HepG2 (cell line): Measurements from ENCODE around the gene LGALS3. TPM values are rescaled to one million over a fixed set of nuclear protein-coding genes. Genes with fewer than 3 reads are reported as not detected.

ENCODE experiments used
- ARID5B ChIP-seq: IDR thresholded peaks from 2 replicates; pipeline ENCODE4 v1.4.0; 2020; ENCODE audit warnings: mild to moderate bottlenecking, missing genetic modification reagents
- BCL6 ChIP-seq: IDR thresholded peaks from 2 replicates; pipeline ENCODE4 v1.6.1; 2016; ENCODE audit warnings: missing genetic modification reagents, missing compliant biosample characterization
- CEBPZ ChIP-seq: IDR thresholded peaks from 2 replicates; pipeline ENCODE4 v1.6.1; 2012; ENCODE audit warnings: low read length, improper control_type of control experiment
- EP300 ChIP-seq, 3 experiments: sonication (generic) in 1 of 3; formaldehyde crosslinking in 1 of 3; IDR thresholded peaks; 2 replicates each; pipeline versions ENCODE4 v1.5.1 to v1.6.1; 2011 to 2020; ENCODE audit warnings: low read depth in 2 of 3, low read length in 2 of 3, borderline replicate concordance in 1 of 3, improper control_type of control experiment in 1 of 3, mild to moderate bottlenecking in 1 of 3, missing genetic modification reagents in 1 of 3, moderate library complexity in 1 of 3
- GFI1 ChIP-seq: sonication (generic); formaldehyde crosslinking; IDR thresholded peaks from 2 replicates; pipeline ENCODE4 v1.5.0; 2020; ENCODE audit warnings: missing genetic modification reagents, mild to moderate bottlenecking, borderline replicate concordance
- HDAC2 ChIP-seq: sonication (generic); formaldehyde crosslinking; IDR thresholded peaks from 2 replicates; pipeline ENCODE4 v1.4.0; 2020; ENCODE audit warnings: missing genetic modification reagents
- KAT2B ChIP-seq: fragments of 150-350 bp; IDR thresholded peaks from 2 replicates; pipeline ENCODE4 v1.6.1; 2014; ENCODE audit warnings: low read depth, low read length, borderline replicate concordance
- MIER2 ChIP-seq: IDR thresholded peaks from 2 replicates; pipeline ENCODE4 v1.6.1; 2016; ENCODE audit warnings: missing biosample characterization, missing genetic modification reagents
- PPARG ChIP-seq: conservative IDR thresholded peaks from 2 replicates; pipeline ENCODE4 v1.6.1; 2016; ENCODE audit warnings: missing biosample characterization, missing genetic modification reagents
- RARA ChIP-seq: IDR thresholded peaks from 2 replicates; pipeline ENCODE4 v1.6.1; 2016; ENCODE audit warnings: missing genetic modification reagents, missing compliant biosample characterization
- SIX4 ChIP-seq: sonication (generic); formaldehyde crosslinking; IDR thresholded peaks from 2 replicates; pipeline ENCODE4 v1.4.0; 2020; ENCODE audit warnings: missing genetic modification reagents
- ZFP1 ChIP-seq: IDR thresholded peaks from 2 replicates; pipeline ENCODE4 v1.6.1; 2016
- ZFX ChIP-seq: sonication (generic); formaldehyde crosslinking; IDR thresholded peaks from 2 replicates; pipeline ENCODE4 v1.4.0; 2020; ENCODE audit warnings: mild to moderate bottlenecking, low read depth, missing genetic modification reagents, moderate library complexity
- ZNF609 ChIP-seq: sonication (generic); formaldehyde crosslinking; IDR thresholded peaks from 2 replicates; pipeline ENCODE4 v1.4.0; 2020; ENCODE audit warnings: mild to moderate bottlenecking, missing genetic modification reagents, borderline replicate concordance
- polyA plus RNA-seq, 8 experiments: library from polyadenylated mRNA; depleted of rRNA in 3 of 8; stranded (reverse) in 7 of 8; unstranded in 1 of 8; fragments of >200 nt; fragmentation: Illumina TruSeq in 4 of 8; extraction: Trizol in 4 of 8; gene quantifications; 2 replicates each; pipeline versions ENCODE4 v1.2.1 to v1.2.3, GENCODE V29; 2011 to 2016; ENCODE audit warnings: low read depth in 4 of 8, missing spikeins in 1 of 8, mixed read lengths in 1 of 8; ENCODE audit not compliant: insufficient read depth in 1 of 8
- total RNA-seq, 5 experiments: library from RNA; depleted of rRNA; stranded (reverse); fragments of >200 nt; fragmentation: Illumina TruSeq; extraction: Trizol; gene quantifications; 2 replicates each; pipeline ENCODE4 v1.2.3, GENCODE V29; 2016; ENCODE audit warnings: low read depth in 1 of 5

LGALS3 gene
- total and polyA plus RNA-seq, 2 of the 13 experiments (the other 11 are each of a cell fraction or from before 2014, with no cell fraction given): 5.0 to 97.4 TPM

- TF ChIP-seq ZNF609 (CRISPR knock-in tag): peak; percentile 45; the same call in 1 of the 2 replicates
- TF ChIP-seq ARID5B (CRISPR knock-in tag): peak; percentile 35; the same call in 1 of the 2 replicates
- peak; percentile 73 for TF ChIP-seq GFI1 (CRISPR knock-in tag)
- TF ChIP-seq ZFX: 0 out of 2 replicates have a peak, but pooled peaks have one; percentile 14
- peak; percentile 47; the same call in 1 of the 2 replicates for TF ChIP-seq RARA (CRISPR knock-in tag)
- TF ChIP-seq BCL6 (CRISPR knock-in tag): peak; percentile 33; the same call in 1 of the 2 replicates
- peak; percentile 69; the same call in 1 of the 2 replicates for TF ChIP-seq SIX4 (CRISPR knock-in tag)
- TF ChIP-seq MIER2 (CRISPR knock-in tag): no peak
- TF ChIP-seq CEBPZ: no peak
- peak; percentile 61; the same call in 1 of the 2 replicates for TF ChIP-seq PPARG (CRISPR knock-in tag)
- peak; percentile 87; the same call in 1 of the 2 replicates for TF ChIP-seq ZFP1
- TF ChIP-seq EP300 (IDR thresholded peaks at IDR 0.05; ENCODE audit: low read depth in 2 of 2, low read length in 2 of 2): peak in 1 of 2 experiments; percentile 37; a peak in 1 of 4 replicates
- no peak for TF ChIP-seq EP300 (CRISPR knock-in tag; IDR thresholded peaks at IDR 0.05; ENCODE audit: borderline replicate concordance)
- no peak for TF ChIP-seq KAT2B
- 0 out of 2 replicates have a peak, but pooled peaks have one; percentile 52 for TF ChIP-seq HDAC2 (CRISPR knock-in tag)
These were observed 7.2 kb upstream of the LGALS3 start (continued) for GRCh38 chr14:55121628-55122439.
